ENCODE results near the gene FOXO6. TPM values are rescaled to one million over a fixed set of nuclear protein-coding genes. Genes with fewer than 3 reads are reported as not detected.

The FOXO6 gene
- total and polyA plus RNA-seq, 12 donors: 0.30 to 2.6 (median 1.3) TPM

GRCh38 chr1:41430582-41430981 lies 69.3 kb downstream of the FOXO6 start:
- intact Hi-C loops (cut with DNase I): loop anchor here in 6 of 10 donors (5.0 to 10.0 kb wide), 5 partner anchors 64 to 163 kb away; partner anchors contain the start of gene FOXO6 (in 1 of the 6)
- ATAC-seq: no peak

GRCh38 chr1:41431490-41432350 lies 70.5 kb downstream of the FOXO6 start:
- ATAC-seq (peak in 7 of 8 donors; percentile 1 to 42 (median 24)), DNase-seq (peak; percentile 37 to 59)
- Histone ChIP-seq H3K4me1 (peaks cover 16 to 40% (median 30%) of the 10 kb centered on the region in 9 donors), H3K4me3 (no peak overlapping the region), H3K27me3 (peaks cover 0 to 16% (median under 1%) of the 10 kb centered on the region in 7 donors), H3K9me3 (no peaks in the 10 kb centered on the region), H3K36me3 (no peaks in the 10 kb centered on the region), H3K27ac (peak overlapping the region; percentile 48 to 90 (median 80))
- peak in 3 of 9 donors; percentile 5 to 31 (median 14) for TF ChIP-seq CTCF (IDR thresholded peaks at IDR 0.05)
- WGBS, 2 donors: 49 to 64% methylated on average over 20 of the region's 20 CpGs
- intact Hi-C loops (cut with DNase I): loop anchor here in 8 of 10 donors (1.0 to 10.0 kb wide), 7 partner anchors 12 to 164 kb away; partner anchors contain the start of gene FOXO6 (in 1 of the 8)

More at GRCh38 chr1:41430582-41430981, 69.3 kb downstream of the FOXO6 start:
- H3K27ac ChIP-seq: no peak overlapping the region
- no peak overlapping the region for H3K4me3 ChIP-seq
- H3K36me3 ChIP-seq: no peaks in the 10 kb centered on the region
- peaks cover 16 to 40% (median 26%) of the 10 kb centered on the region in 9 donors for H3K4me1 ChIP-seq
- 62 to 77% methylated on average over 4 of the region's 4 CpGs for WGBS, 2 donors
- DNase-seq: no peak
- no peaks in the 10 kb centered on the region for H3K9me3 ChIP-seq
- TF ChIP-seq CTCF (IDR thresholded peaks at IDR 0.05): no peak
- peaks cover 0 to 4% (median 0%) of the 10 kb centered on the region in 7 donors for H3K27me3 ChIP-seq

Other genes starting within 250 kb of the FOXO6 start
- gene SCMH1, start 119.1 kb upstream of the FOXO6 start, total RNA-seq: 10 to 100 TPM; 34.4 to 53.5 (median 46.1) TPM
- 10 to 100 TPM; 29.6 to 34.3 TPM for gene SCMH1, start 119.1 kb upstream of the FOXO6 start, polyA plus RNA-seq
- 1 to 10 TPM in 3 of 10 donors, under 1 TPM in 3, not detected in 4; 0.30 to 8.5 (median 0.96) TPM for gene EDN2, start 123.2 kb downstream of the FOXO6 start, total RNA-seq
- gene EDN2, start 123.2 kb downstream of the FOXO6 start, polyA plus RNA-seq: 1 to 10 TPM in 1 of 2 donors, not detected in 1; 2.0 TPM